H1 (cell line): ENCODE measurements around the gene CHTF18. TPM values are rescaled to one million over a fixed set of nuclear protein-coding genes. Genes with fewer than 3 reads are reported as not detected.

Experiments
- BRCA1 ChIP-seq: IDR thresholded peaks from 2 replicates; pipeline ENCODE4 v1.6.1; 2012; ENCODE audit warnings: low read depth, low read length, improper control_type of control experiment
- CHD7 ChIP-seq: fragments of 300-600 bp; sonication (generic); IDR thresholded peaks from 2 replicates; pipeline ENCODE4 v1.7.1; 2012; ENCODE audit warnings: low read length, moderate library complexity, mild to moderate bottlenecking, inconsistent platforms; ENCODE audit not compliant: insufficient replicate concordance
- GABPA ChIP-seq: IDR thresholded peaks from 2 replicates; pipeline ENCODE4 v1.6.1; 2011; ENCODE audit warnings: mild to moderate bottlenecking, low read length, moderate library complexity, borderline replicate concordance; ENCODE audit not compliant: insufficient read depth
- KDM1A ChIP-seq: fragments of 200-600, 300-600 bp; sonication (generic); IDR thresholded peaks from 2 replicates; pipeline ENCODE4 v1.7.1; 2016; ENCODE audit warnings: mild to moderate bottlenecking, low read length, borderline replicate concordance
- RAD21 ChIP-seq, 2 experiments: IDR thresholded peaks in 1 of 2; conservative IDR thresholded peaks in 1 of 2; 2 replicates each; pipeline ENCODE4 v1.6.1; 2011; ENCODE audit warnings: low read depth in 2 of 2, low read length in 2 of 2, improper control_type of control experiment in 1 of 2, inconsistent platforms in 1 of 2, mild to moderate bottlenecking in 1 of 2, moderate library complexity in 1 of 2
- SP4 ChIP-seq: IDR thresholded peaks from 2 replicates; pipeline ENCODE4 v1.6.1; 2012; ENCODE audit warnings: low read length, inconsistent platforms
- TAF1 ChIP-seq: IDR thresholded peaks from 2 replicates; pipeline ENCODE4 v1.6.1; 2011; ENCODE audit warnings: mild to moderate bottlenecking, low read depth, low read length
- TAF7 ChIP-seq: optimal IDR thresholded peaks from 2 replicates; pipeline ENCODE3; 2011; ENCODE audit warnings: low read depth, mild to moderate bottlenecking, inconsistent platforms, low read length, moderate library complexity, borderline replicate concordance
- polyA plus RNA-seq, 7 experiments: library from polyadenylated mRNA; depleted of rRNA in 3 of 7; stranded (reverse) in 5 of 7; unstranded in 2 of 7; fragments of >200 nt in 5 of 7; fragments of 200-250 nt in 2 of 7; gene quantifications; 1 replicate in 5 of 7; 2 replicates in 1 of 7; 4 replicates in 1 of 7; pipeline versions ENCODE4 v1.2.1 to v1.2.3, GENCODE V29; 2011 to 2013; ENCODE audit warnings: missing spikeins in 2 of 7, mixed read lengths in 2 of 7
- total RNA-seq: library from RNA; stranded (reverse); fragmentation: NEBNext Ultra II Directional; extraction: Animal tissue kit (Norgen Biotek cat#: 25700); gene quantifications from 2 replicates; pipeline ENCODE4 v1.2.1, GENCODE V29; 2021
- TF ChIP-seq, protein P1 (sequence below): IDR thresholded peaks from 2 replicates; pipeline ENCODE4 v1.6.1; 2011; ENCODE audit warnings: low read depth, mild to moderate bottlenecking, low read length; ENCODE audit not compliant: insufficient read depth

The CHTF18 gene
- total and polyA plus RNA-seq, 2 of the 8 experiments (the other 6 are each of a cell fraction or from before 2014, with no cell fraction given), result 75.3 to 104 TPM

GRCh38 chr16:794091-794822, 5.8 kb downstream of the CHTF18 start (continued):
- TF ChIP-seq CHD7 (no peak), KDM1A (no peak), BRCA1 (no peak), GABPA (no peak), TAF1 (no peak), TAF7 (no peak), RAD21 (IDR thresholded peaks at IDR 0.05 in 1 of 2, conservative IDR thresholded peaks at IDR 0.05 in 1 of 2; ENCODE audit: low read depth in 2 of 2, low read length in 2 of 2) (no peak), SP4 (no peak)
- TF ChIP-seq, protein P1, sequence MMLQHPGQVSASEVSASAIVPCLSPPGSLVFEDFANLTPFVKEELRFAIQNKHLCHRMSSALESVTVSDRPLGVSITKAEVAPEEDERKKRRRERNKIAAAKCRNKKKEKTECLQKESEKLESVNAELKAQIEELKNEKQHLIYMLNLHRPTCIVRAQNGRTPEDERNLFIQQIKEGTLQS, result no peak
